H1 (cell line): ENCODE measurements around the gene MPPE1. TPM values are rescaled to one million over a fixed set of nuclear protein-coding genes. Genes with fewer than 3 reads are reported as not detected.

Experiments used
- CTCF ChIA-PET: fragments of 300-600 bp; sonication (Branson Sonifier 250); formaldehyde crosslinking; loops from one replicate; lab custom pipeline; 2021; ENCODE audit not compliant: partially characterized antibody; lab: Charles Lee
- POLR2A ChIA-PET: fragments of 300-600 bp; sonication (Branson Sonifier 250); formaldehyde crosslinking; loops from one replicate; lab custom pipeline; 2021; ENCODE audit warnings: inconsistent platforms; ENCODE audit not compliant: partially characterized antibody; lab: Charles Lee
- DNase-seq, 2 experiments: peaks; one replicate each; pipeline versions ENCODE4 v3.0.0 to v3.0.0-alpha.2; 2010 to 2022; ENCODE audit warnings: low spot score in 2 of 2, low read depth in 1 of 2, mixed read lengths in 1 of 2
- FAIRE-seq: peaks from 2 replicates; lab custom pipeline; 2011; peaks lifted over from hg19 to GRCh38; lab: Jason Lieb, UNC
- H2AFZ ChIP-seq: 2 replicates; pipeline ENCODE4 v1.8.1; 2012; ENCODE audit warnings: low read length, inconsistent platforms
- H2AK5ac ChIP-seq: 2 replicates; pipeline ENCODE4 v1.6.1; 2013; ENCODE audit warnings: low read depth, low read length
- H2BK120ac ChIP-seq: replicated peaks from 2 replicates; pipeline ENCODE3; 2013; ENCODE audit warnings: low read depth, low read length, inconsistent platforms
- H2BK12ac ChIP-seq: 2 replicates; pipeline ENCODE4 v1.6.1; 2013; ENCODE audit warnings: low read depth, low read length
- H2BK15ac ChIP-seq: 2 replicates; pipeline ENCODE4 v1.6.1; 2013; ENCODE audit warnings: low read length
- H2BK20ac ChIP-seq: 2 replicates; pipeline ENCODE4 v1.6.1; 2013; ENCODE audit warnings: low read length
- H2BK5ac ChIP-seq: 2 replicates; pipeline ENCODE4 v1.6.1; 2013; ENCODE audit warnings: low read depth, low read length
- H3K14ac ChIP-seq: 2 replicates; pipeline ENCODE4 v1.6.1; 2013; ENCODE audit warnings: inconsistent platforms; ENCODE audit not compliant: insufficient read length
- H3K18ac ChIP-seq: 2 replicates; pipeline ENCODE4 v1.6.1; 2013; ENCODE audit warnings: low read length; ENCODE audit errors: extremely low read depth
- H3K23ac ChIP-seq: 2 replicates; pipeline ENCODE4 v1.6.1; 2013; ENCODE audit warnings: inconsistent platforms; ENCODE audit not compliant: insufficient read length
- H3K23me2 ChIP-seq: 2 replicates; pipeline ENCODE4 v1.6.1; 2013; ENCODE audit warnings: low read depth, low read length
- H3K27ac ChIP-seq: 2 replicates; pipeline ENCODE4 v1.6.1; 2011; ENCODE audit warnings: low read depth, low read length, inconsistent platforms
- H3K27me3 ChIP-seq, 4 experiments: replicated peaks in 1 of 4; 1 replicate in 1 of 4; 2 replicates in 3 of 4; pipeline versions ENCODE4 v1.6.1 to v1.8.1; 2011 to 2013; ENCODE audit warnings: low read length in 3 of 4, mild to moderate bottlenecking in 3 of 4, inconsistent platforms in 2 of 4, mixed read lengths in 2 of 4, moderate library complexity in 1 of 4; ENCODE audit not compliant: control insufficient read depth in 3 of 4, insufficient read depth in 3 of 4; ENCODE audit errors: extremely low read depth in 1 of 4
- H3K36me3 ChIP-seq, 4 experiments: 2 replicates each; pipeline versions ENCODE4 v1.6.1 to v1.8.1; 2011 to 2013; ENCODE audit warnings: mild to moderate bottlenecking in 4 of 4, low read length in 3 of 4, moderate library complexity in 2 of 4, control low read depth in 1 of 4, inconsistent platforms in 1 of 4; ENCODE audit not compliant: insufficient read depth in 4 of 4, control insufficient read depth in 2 of 4
- H3K4ac ChIP-seq: replicated peaks from 2 replicates; pipeline ENCODE3; 2013; ENCODE audit warnings: low read length, low read depth, mixed read lengths, inconsistent platforms; ENCODE audit not compliant: insufficient read length
- H3K4me1 ChIP-seq, 4 experiments: replicated peaks in 1 of 4; 1 replicate in 1 of 4; 2 replicates in 3 of 4; pipeline versions ENCODE4 v1.6.1 to v1.8.1; 2011 to 2013; ENCODE audit warnings: low read length in 3 of 4, inconsistent platforms in 2 of 4, mixed read lengths in 1 of 4; ENCODE audit not compliant: insufficient read depth in 4 of 4, control insufficient read depth in 3 of 4
- H3K4me2 ChIP-seq, 2 experiments: 2 replicates each; pipeline versions ENCODE4 v1.6.1 to v1.8.1; 2011 to 2013; ENCODE audit warnings: low read depth in 2 of 2, low read length in 2 of 2, control low read depth in 1 of 2, inconsistent platforms in 1 of 2, mild to moderate bottlenecking in 1 of 2; ENCODE audit not compliant: insufficient read depth in 1 of 2
- H3K4me3 ChIP-seq, 4 experiments: fragments of 200-600, 300-600 bp in 1 of 4; sonication (generic), shearing (Covaris generic), sonication (Bioruptor Twin) in 1 of 4; 2 replicates each; pipeline versions ENCODE4 v1.5.1 to v1.8.1; 2011 to 2016; ENCODE audit warnings: low read length in 4 of 4, low read depth in 3 of 4, control low read depth in 2 of 4, inconsistent platforms in 2 of 4, mild to moderate bottlenecking in 2 of 4, mixed read lengths in 1 of 4, moderate library complexity in 1 of 4; ENCODE audit not compliant: insufficient read depth in 2 of 4; ENCODE audit errors: extremely low read depth in 1 of 4
- H3K56ac ChIP-seq: replicated peaks from 2 replicates; pipeline ENCODE3; 2013; ENCODE audit warnings: low read depth, mild to moderate bottlenecking, mixed read lengths, low read length, inconsistent platforms; ENCODE audit not compliant: insufficient read length
- H3K79me1 ChIP-seq: 2 replicates; pipeline ENCODE4 v1.6.1; 2013; ENCODE audit warnings: low read depth, low read length, control low read depth
- H3K79me2 ChIP-seq, 2 experiments: 2 replicates each; pipeline versions ENCODE4 v1.6.1 to v1.8.1; 2012 to 2013; ENCODE audit warnings: low read length in 2 of 2, mild to moderate bottlenecking in 2 of 2, inconsistent platforms in 1 of 2; ENCODE audit not compliant: insufficient read depth in 2 of 2, control insufficient read depth in 1 of 2
- H3K9ac ChIP-seq, 4 experiments: replicated peaks in 1 of 4; 1 replicate in 1 of 4; 2 replicates in 3 of 4; pipeline versions ENCODE4 v1.6.1 to v1.8.1; 2011 to 2013; ENCODE audit warnings: low read depth in 3 of 4, low read length in 3 of 4, control low read depth in 2 of 4, mild to moderate bottlenecking in 2 of 4, moderate library complexity in 2 of 4, inconsistent platforms in 1 of 4; ENCODE audit errors: extremely low read depth in 1 of 4
- H3K9me3 ChIP-seq, 2 experiments: 2 replicates each; pipeline versions ENCODE4 v1.6.1 to v1.8.1; 2012 to 2013; ENCODE audit warnings: mild to moderate bottlenecking in 2 of 2, moderate library complexity in 2 of 2, control low read depth in 1 of 2, inconsistent platforms in 1 of 2, low read depth in 1 of 2, low read length in 1 of 2, mixed read lengths in 1 of 2; ENCODE audit not compliant: insufficient read depth in 2 of 2
- H4K20me1 ChIP-seq, 2 experiments: replicated peaks in 1 of 2; 2 replicates each; pipeline versions ENCODE3 to v1.8.1; 2011 to 2013; ENCODE audit warnings: inconsistent platforms in 2 of 2, low read length in 2 of 2, mild to moderate bottlenecking in 1 of 2; ENCODE audit not compliant: insufficient read depth in 2 of 2, control insufficient read depth in 1 of 2
- H4K5ac ChIP-seq: 2 replicates; pipeline ENCODE4 v1.6.1; 2013; ENCODE audit warnings: low read length, low read depth, mixed read lengths, inconsistent platforms; ENCODE audit not compliant: insufficient read length
- H4K8ac ChIP-seq: 2 replicates; pipeline ENCODE4 v1.8.0; 2013; ENCODE audit warnings: mild to moderate bottlenecking, moderate library complexity, low read length, inconsistent platforms; ENCODE audit not compliant: insufficient read depth; ENCODE audit errors: extremely low read depth
- H4K91ac ChIP-seq: replicated peaks from 2 replicates; pipeline ENCODE3; 2013; ENCODE audit warnings: low read length, mixed read lengths, inconsistent platforms; ENCODE audit not compliant: insufficient read length
- CREB1 ChIP-seq: IDR thresholded peaks from 2 replicates; pipeline ENCODE4 v1.6.1; 2012; ENCODE audit warnings: inconsistent platforms
- FOSL1 ChIP-seq: IDR thresholded peaks from 2 replicates; pipeline ENCODE4 v1.6.1; 2011; ENCODE audit warnings: mild to moderate bottlenecking, low read depth, low read length, moderate library complexity; ENCODE audit not compliant: insufficient read depth
- KDM5A ChIP-seq: fragments of 200-600 bp; IDR thresholded peaks from 2 replicates; pipeline ENCODE4 v1.7.1; 2012; ENCODE audit warnings: mild to moderate bottlenecking, low read length, inconsistent platforms, mixed read lengths
- POLR2A ChIP-seq, 2 experiments: IDR thresholded peaks; 1 replicate in 1 of 2; 2 replicates in 1 of 2; pipeline ENCODE4 v1.6.1; 2011; ENCODE audit warnings: low read depth in 2 of 2, low read length in 2 of 2, mild to moderate bottlenecking in 2 of 2; ENCODE audit errors: control extremely low read depth in 1 of 2
- POLR2AphosphoS5 ChIP-seq: IDR thresholded peaks from 2 replicates; pipeline ENCODE4 v1.6.1; 2011; ENCODE audit warnings: low read depth, low read length
- TBP ChIP-seq: IDR thresholded peaks from 2 replicates; pipeline ENCODE4 v1.6.1; 2011; ENCODE audit warnings: low read depth, low read length, improper control_type of control experiment
- TEAD4 ChIP-seq: IDR thresholded peaks from 2 replicates; pipeline ENCODE4 v1.6.1; 2012; ENCODE audit warnings: low read depth, low read length, inconsistent platforms, mixed read lengths
- YY1 ChIP-seq: IDR thresholded peaks from 2 replicates; pipeline ENCODE4 v1.6.1; 2011; ENCODE audit warnings: low read depth, mild to moderate bottlenecking, low read length
- WGBS, 2 experiments: shearing (Covaris generic) in 1 of 2; methylation state at CpG; one replicate each; pipeline versions ENCODE4 v1.1.6 to v1.1.7; 2013 to 2015; ENCODE audit warnings: low lambda C conversion rate in 2 of 2, mixed read lengths in 2 of 2, inconsistent platforms in 1 of 2, low coverage in 1 of 2, missing lambda C conversion rate in 1 of 2; ENCODE audit not compliant: insufficient replicate concordance in 2 of 2, insufficient coverage in 1 of 2, insufficient read length in 1 of 2; ENCODE audit errors: extremely low coverage in 1 of 2, missing lambda C conversion rate in 1 of 2; 5-methylcytosine and 5-hydroxymethylcytosine counted together
- polyA plus RNA-seq, 7 experiments: library from polyadenylated mRNA; depleted of rRNA in 3 of 7; stranded (reverse) in 5 of 7; unstranded in 2 of 7; fragments of >200 nt in 5 of 7; fragments of 200-250 nt in 2 of 7; gene quantifications; 1 replicate in 5 of 7; 2 replicates in 1 of 7; 4 replicates in 1 of 7; pipeline versions ENCODE4 v1.2.1 to v1.2.3, GENCODE V29; 2011 to 2013; ENCODE audit warnings: missing spikeins in 2 of 7, mixed read lengths in 2 of 7
- total RNA-seq: library from RNA; stranded (reverse); fragmentation: NEBNext Ultra II Directional; extraction: Animal tissue kit (Norgen Biotek cat#: 25700); gene quantifications from 2 replicates; pipeline ENCODE4 v1.2.1, GENCODE V29; 2021
- TF ChIP-seq, protein P1 (sequence below): IDR thresholded peaks from 2 replicates; pipeline ENCODE4 v1.6.1; 2012; ENCODE audit warnings: inconsistent platforms

MPPE1 gene
- total and polyA plus RNA-seq, 2 of the 8 experiments (the other 6 are each of a cell fraction or from before 2014, with no cell fraction given) = 13.7 to 20.9 TPM

DNA sequence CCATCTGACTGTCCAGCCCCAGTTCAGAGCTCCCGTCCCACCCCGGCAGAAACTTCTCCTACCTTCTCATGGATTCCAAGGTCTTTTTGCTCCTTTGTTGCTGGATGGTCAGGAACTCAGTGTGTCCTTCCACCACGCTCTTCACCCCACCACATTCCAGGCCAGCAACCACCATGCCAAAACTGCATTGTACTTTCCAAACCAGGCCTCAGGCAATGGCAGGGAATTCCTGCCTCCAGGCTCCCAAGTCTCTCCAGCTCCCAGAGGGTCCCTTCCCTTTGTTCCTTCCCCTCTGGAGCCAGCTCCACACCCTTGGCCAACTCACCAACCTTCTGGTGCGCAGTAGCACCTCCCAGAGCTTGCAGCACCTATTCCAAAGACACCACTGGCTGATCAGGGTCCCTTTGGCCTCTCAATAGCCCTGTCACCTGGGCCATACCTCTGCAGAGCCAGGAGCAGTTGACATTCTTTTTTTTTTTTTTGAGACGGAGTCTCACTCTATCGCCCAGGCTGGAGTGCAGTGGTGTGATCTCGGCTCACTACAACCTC is 48.8 kb downstream of the MPPE1 start:
- ChIA-PET CTCF (interaction anchor here (0.5 to 1.4 kb wide), 4 partner anchors 9 to 265 kb away, joined by 3 to 6 read pairs (median 4); no protein-coding TSS in a partner anchor), POLR2A (interaction anchor here (0.7 to 0.9 kb wide), 2 partner anchors 26 to 90 kb away, joined by 3 to 4 read pairs; no protein-coding TSS in a partner anchor)
- 95% methylated on average over 4 of the region's 7 CpGs; no CpG with 5 or more reads in 1 of the 2 experiments for WGBS, 2 experiments

More for the DNA sequence above, 48.8 kb downstream of the MPPE1 start:
- Histone ChIP-seq H2AFZ (no peak overlapping the region), H3K4ac (peak overlapping the region; percentile 21), H3K14ac (no peak overlapping the region), H2AK5ac (no peak overlapping the region), H2BK15ac (peak overlapping the region; percentile 94; the same call in 1 of the 2 replicates), H3K79me2 (no peaks in the 10 kb centered on the region), H3K36me3 (no peaks in the 10 kb centered on the region), H4K5ac (no peak overlapping the region), H3K4me1 (peaks cover 0 to 10% (median 8%) of the 10 kb centered on the region in 4 experiments; a peak in 5 of 7 replicates), H3K9me3 (no peaks in the 10 kb centered on the region), H3K9ac (no peak overlapping the region), H3K27me3 (no peaks in the 10 kb centered on the region), H4K8ac (no peak overlapping the region), H2BK20ac (no peak overlapping the region), H3K4me2 (no peak overlapping the region), H2BK120ac (no peak overlapping the region), H2BK12ac (peak overlapping the region; percentile 68), H3K18ac (0 out of 2 replicates have a peak overlapping the region, but pooled peaks have one; percentile 29), H3K79me1 (no peaks in the 10 kb centered on the region; the same call in 1 of the 2 replicates), H3K56ac (no peak overlapping the region), H2BK5ac (0 out of 2 replicates have a peak overlapping the region, but pooled peaks have one; percentile 52), H3K23ac (no peak overlapping the region), H3K4me3 (no peak overlapping the region), H4K20me1 (no peaks in the 10 kb centered on the region), H3K27ac (no peak overlapping the region), H3K23me2 (peaks cover 3% of the 10 kb centered on the region; the same call in 1 of the 2 replicates), H4K91ac (no peak overlapping the region)
- DNase-seq (peak in 1 of 2 experiments; percentile 33), FAIRE-seq (no peak)
- no peak for TF ChIP-seq YY1
- TF ChIP-seq TBP = no peak
- no peak for TF ChIP-seq KDM5A
- no peak for TF ChIP-seq CREB1
- no peak for TF ChIP-seq TEAD4
- no peak for TF ChIP-seq POLR2A (IDR thresholded peaks at IDR 0.05; ENCODE audit: control extremely low read depth in 1 of 2, low read depth in 2 of 2, low read length in 2 of 2)
- TF ChIP-seq FOSL1 = no peak
- TF ChIP-seq, protein P1, sequence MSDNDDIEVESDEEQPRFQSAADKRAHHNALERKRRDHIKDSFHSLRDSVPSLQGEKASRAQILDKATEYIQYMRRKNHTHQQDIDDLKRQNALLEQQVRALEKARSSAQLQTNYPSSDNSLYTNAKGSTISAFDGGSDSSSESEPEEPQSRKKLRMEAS = no peak
- no peak for TF ChIP-seq POLR2AphosphoS5
